ENCODE data around the gene DAO.
"Not testable (repeated sequence)": the region's sequence is repeated elsewhere in the genome, so short reads cannot be mapped to it uniquely, and the experiment has no call there.

The DAO gene

DNA sequence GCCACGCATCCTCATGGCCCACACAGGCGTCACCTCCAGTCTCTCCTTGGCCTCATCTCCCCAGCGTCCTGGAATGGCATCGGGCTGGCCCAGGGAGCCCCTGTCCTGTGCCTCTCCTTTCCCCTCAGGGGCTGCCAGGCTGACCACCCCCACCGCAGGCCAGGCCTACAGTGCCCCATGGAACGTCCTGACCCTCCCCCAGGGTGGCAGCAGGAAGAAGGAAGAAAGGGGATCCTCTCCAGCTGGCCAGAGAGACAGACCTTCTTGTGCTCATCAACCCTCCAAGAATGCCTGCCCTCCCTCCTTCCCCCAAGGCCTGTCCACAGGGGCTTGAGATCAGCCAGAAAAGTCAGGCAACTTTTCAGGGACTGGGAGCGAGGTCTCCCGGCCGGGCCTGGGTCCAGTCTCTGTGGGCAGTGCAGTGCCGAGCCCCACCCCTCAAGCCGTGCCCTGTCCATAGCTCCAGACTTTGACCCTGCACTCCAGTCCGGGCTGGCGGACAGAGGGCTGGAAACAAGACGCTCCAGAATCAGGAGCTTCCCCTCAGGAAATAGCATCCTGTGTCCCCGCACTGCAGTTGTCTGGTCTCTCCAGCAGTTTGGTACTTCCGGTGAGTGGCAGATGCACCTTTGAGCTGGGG lies at the start of gene DAO:
DAO (plus strand) TSS at position 478 of the 640 bp plus-strand sequence. CDS start 4,915 bp downstream, outside the sequence.
- DNase-seq (ENCODE audit: low spot score) = no peak

DNA sequence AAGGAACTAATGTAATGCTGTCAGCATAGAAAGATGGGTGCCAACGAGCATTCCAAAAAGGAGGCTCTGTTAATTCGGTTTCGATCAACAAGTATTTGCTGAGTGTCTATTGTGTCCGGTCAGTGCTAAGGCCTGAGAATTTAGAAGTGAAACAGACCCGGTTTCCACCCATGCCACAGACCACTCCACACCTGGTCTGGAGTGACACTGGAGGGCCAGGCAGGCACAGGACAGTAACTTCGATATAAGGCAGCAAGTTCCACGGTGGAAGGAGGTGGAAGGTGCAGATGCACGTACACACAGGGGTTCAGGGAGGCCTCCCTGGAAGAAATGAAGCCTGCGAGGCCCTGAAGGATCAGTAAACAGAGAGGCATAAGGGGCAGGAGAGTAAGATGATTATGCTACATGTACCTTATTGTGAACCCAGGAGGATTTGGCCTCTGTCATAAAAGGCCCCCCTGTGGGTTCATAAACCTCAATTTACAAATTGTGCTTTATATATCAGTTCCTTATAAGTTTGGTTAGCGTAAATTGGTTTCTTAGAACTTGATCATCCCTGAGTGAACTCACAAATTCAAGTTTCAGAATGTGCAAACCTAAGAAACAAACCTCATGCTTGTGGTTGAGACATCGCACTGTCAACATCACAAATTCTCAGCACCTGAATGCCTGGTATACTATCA lies 48.4 kb upstream of the DAO start:
- DNase-seq (ENCODE audit: low spot score) = no peak

DNA sequence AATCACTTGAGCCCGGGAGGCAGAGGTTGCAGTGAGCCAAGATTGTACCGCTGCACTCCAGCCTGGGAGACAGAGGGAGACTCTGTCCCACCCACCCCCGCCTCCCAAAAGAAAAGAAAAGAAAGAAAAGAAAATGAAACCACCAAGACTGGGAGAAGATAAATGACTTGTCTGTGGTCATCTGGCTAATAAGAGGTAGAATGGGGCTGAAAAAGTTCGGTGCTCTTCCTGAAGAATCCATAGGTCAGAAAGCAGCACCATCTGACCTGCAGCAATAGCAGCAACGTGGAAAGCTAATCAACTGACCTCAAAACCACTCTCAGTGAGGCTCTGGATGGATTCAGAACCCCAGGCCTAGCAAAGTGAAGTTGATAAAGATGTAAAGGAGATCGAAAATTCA lies 47.7 kb upstream of the DAO start:
- DNase-seq (ENCODE audit: low spot score) = no peak

DNA sequence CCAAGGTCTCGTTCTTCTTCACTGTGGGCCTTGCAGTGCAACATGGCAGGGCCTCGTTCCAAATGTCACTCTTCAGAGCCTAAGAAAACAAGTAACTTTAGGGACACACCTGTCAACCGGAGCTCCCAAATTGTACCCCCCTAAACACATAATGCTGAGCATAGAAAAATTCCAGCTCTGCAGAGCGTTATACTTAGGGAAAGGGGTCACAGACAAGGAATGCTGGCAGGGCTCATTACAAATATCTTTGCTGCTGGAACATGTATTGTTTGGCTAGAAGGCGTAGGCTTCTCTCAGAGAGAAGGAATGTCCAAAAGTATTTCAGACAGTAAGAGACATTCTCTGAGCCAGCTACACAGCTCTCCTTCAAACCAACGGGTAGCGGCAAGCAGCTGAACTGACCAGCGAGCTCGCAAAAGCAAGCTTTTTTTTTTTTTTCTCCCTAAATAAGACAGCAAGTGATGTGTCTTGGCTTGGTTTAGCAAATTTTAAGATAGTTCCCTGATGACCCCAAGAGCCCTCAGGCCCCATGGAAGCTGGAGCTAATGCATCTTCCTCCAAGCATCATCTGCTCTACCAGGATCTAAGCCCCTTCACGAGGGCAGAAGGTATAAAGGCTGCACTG lies 47.0 kb upstream of the DAO start:
- no peak for DNase-seq (ENCODE audit: low spot score)

DNA sequence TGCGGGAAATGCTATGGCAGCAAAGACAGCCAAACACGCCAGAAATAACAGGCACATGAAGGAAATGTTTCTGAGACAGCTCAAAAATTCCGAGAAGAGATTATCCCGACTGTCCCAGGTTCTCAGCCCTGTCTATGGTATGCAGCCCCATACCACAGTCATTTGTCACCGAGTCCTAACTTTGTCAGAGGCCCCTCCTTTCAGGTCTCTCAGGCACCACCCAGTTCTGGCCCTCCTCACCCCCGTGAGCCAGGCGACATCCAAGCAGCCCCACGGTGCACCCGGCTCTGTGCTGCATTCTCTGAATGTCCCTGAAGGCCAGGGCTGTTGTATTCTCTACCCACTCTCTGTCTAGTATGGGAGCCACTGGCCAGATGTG lies 46.5 kb upstream of the DAO start:
- peak; percentile 90 for DNase-seq (ENCODE audit: low spot score)

DNA sequence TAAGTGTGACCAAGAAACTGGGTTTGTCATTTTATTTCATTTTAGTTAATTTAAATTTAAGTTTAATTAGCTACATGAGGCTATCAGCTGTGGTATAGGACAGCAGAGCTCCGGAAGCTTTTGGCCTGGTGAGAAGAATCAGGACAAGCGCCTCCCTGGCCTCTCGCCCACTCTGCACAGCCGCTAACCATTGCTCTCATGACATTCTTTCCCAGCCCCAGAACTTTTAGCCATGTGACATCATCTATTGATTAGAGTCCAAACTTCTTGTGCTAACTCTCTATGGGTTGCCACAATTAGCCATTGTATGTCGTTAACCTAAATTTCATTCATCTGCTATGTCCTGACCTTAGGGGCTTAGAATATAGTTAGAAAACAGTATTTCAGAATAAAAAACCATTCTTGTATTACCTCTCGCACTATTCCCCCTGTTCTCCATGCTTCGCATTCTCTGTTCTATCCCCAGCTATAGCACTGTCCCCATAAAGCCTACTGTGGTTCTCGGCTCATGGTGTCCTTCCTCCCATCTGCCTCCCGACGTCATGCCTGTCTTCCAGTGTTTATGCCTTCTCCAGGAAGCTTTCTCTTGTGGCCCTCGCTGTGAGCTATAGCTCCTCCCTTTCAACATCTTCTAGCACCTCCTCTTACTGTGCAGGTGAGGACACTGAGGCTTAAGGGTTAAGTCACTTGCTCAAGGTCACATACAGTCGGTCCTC lies 46.0 kb upstream of the DAO start:
- no peak for DNase-seq (ENCODE audit: low spot score)

DNA sequence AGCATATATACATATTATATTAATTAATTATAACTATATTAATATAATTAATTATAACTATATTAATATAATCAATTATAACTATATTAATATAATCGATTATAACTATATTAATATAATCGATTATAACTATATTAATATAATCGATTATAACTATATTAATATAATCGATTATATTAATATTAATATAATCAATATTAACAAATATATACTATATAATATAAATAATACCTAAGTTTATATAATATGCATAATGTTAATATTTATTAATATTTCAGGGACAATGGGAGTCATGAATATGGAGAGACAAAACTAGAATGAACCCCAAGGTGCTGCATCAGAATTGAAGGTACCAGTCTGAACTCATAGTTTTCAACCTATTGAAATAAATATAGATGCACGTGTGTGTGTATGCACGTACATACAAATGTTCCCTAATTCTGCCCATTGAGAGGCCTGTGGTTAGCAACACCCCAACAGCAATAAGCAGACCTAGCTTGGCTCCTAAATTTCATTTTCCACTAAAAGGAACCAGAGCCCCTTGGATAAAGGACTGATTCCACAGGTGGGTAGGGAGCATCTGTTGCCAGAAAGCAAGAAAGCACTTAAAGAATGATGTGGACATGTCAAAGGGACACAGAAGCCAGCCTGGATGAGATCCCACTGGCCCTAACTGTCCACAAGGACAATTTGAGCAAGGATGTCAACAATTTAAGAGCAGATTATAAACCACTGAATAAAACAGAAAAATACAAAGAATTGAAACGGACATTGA lies 43.8 kb upstream of the DAO start:
- no peak for DNase-seq (ENCODE audit: low spot score)

DNA sequence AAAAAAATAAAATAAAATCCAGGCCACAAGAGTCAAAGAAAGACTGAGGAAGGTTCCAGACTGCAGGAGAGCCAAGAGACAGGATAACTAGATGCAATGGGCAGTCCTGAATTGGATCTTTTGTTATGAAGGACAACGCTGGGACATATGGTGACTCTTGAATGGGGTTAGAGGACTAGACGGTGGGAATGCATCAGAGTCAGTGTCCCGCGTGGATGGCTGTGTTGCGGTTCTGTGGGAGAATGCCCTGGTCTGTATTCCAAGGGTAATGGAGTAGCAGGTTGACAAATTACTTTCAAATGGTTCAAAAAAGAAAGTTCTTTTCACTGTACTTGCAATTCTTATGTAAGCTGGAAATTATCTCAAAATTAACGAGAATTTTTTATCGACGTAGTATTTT lies 42.7 kb upstream of the DAO start:
- DNase-seq (ENCODE audit: low spot score) = no peak

DNA sequence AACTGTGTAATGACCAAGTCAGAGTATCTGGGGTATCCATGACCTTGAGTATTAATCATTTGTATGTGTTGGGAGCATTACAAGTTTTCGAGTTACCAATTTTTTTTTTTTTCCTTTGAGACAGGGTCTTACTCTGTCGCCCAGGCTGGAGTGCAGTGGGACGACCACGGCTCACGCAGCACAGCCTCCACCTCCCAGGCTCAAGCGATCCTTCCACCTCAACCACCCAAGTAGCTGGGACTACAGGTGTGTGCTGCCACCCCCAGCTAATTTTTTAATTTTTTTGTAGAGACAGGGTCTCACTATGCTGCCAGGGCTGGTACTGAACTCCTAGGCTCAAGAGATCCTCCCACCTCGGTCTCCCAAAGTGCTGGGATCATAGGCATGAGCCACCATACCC lies 42.2 kb upstream of the DAO start:
- no peak for DNase-seq (ENCODE audit: low spot score)

DNA sequence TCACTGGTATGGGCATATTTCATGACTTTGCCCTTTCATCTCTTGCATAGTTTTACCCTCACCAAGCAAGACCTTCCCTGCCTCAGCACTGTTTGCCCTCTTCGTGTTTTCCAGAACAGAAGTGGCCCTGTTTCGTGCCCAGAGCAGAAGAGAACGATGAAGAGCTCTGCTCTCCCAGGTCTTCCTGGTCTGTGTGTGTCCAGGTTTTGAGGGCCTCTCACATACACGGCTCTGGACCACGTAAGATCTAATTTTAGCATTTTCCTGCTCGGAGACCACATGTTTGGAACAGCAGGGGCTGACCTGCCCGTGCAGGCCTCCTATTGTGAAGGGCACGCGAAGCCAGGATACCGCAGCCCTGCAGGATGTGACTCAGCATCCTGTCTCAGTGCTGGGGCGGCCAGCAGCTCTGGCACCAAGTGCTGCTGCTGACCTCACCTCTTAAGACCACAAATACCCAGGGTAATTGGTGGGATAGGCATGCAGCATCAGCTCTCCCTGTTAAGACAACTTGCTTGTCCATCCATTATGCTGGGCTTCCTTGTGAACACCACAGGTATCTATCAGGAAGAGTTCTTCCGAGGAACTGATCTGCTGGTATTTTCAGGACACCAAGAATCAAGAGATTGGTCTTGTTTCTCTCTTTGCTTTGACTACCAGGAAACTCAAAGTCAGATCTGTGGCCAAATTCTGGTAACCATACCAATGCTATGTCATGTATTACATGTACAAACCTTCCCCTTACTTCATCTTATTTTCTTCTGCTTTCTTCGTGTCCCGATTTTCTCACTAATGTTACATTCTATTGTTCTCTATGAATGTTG lies 41.5 kb upstream of the DAO start:
- DNase-seq (ENCODE audit: low spot score) = peak; percentile 100

DNA sequence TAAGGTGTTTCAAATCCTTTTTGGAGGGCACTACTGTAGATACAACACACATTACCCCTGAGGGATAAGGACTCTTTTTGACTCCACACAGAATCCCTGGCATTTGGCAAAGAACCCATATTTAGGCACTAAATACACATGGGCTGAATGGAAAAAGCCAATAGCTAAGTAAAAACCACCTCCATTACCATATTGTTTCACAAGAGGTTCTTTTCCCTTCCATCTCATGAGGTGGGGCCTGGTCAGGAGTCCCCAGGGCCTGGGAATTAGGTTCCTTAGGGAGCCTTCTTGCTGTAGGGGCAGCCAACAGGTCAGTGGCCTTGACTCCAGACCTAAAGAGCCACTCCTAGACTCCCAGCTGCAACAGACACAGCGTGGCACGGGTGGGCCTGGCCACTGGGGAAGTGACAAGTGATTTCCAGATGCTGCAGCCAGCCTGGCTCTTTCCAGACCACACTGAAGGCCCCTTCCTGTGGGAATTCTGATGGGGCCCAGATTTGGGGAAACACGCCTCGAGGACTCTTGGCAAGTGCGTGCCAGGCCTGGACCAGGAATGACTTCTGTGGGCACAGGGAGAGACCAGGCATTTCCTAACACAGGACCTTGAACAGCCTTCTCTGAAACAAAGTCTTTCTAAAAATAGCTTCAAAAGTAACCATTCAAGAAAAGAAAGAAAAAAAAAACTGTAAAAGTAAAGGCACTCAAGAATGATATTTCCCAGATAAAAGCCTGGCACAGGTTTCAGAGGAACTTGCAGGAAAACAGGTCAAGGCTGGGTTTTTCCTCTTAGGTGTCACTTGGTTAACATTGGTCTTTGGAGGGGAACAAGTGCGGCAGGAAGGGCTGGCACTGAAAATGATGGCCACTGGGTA lies 40.6 kb upstream of the DAO start:
- peak; percentile 78 for DNase-seq (ENCODE audit: low spot score)

DNA sequence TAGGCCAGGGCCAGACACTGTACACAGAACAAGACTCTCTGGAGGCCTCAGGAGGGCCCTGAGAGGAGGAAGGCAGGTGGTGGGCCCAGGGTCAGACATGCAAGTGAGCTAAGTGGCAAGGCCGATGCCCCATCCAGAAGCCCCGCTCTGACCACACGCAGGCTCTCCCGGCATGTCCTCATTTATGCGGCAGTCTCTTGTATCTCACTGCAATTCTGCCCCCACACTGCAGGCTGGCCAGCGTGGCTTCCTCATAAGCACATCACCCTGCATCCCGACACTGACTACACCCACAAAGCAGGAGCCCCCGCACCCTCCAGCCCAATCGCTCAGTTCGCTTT lies 40.0 kb upstream of the DAO start:
- no peak for DNase-seq (ENCODE audit: low spot score)

DNA sequence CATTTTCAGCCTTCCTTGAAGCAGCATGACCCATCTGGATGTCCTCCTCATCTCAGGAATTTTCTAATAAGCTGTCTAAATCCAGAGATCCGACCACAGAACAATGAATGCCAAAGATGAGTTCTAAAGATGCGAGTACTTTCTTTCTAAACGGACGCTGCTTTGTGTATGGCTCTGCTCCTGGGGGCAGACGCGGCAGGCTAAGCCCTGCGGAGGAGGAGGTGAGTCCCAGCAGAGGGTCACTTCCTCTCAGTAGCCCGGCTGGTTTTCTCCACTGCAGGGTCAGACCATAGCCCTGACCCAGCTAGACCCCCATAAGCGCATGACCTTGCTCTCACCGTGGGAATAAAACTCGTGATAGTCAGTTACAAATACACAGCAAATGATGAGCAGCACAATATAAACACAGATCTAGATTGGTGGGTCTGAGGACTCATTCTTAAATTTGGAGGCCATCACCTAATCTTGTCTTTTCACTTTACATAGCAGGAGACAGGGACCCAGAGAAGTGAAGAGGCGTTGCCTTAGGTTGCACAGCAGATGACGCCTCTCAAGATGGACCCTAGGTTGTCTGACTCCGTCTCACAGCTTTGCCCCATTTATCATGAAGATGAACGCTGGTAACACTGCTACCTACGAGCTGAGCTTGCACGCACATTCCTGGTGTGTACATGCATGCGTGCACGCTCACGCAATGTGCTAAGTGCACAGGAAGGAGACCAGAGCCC lies 39.1 kb upstream of the DAO start:
- DNase-seq (ENCODE audit: low spot score) = no peak

DNA sequence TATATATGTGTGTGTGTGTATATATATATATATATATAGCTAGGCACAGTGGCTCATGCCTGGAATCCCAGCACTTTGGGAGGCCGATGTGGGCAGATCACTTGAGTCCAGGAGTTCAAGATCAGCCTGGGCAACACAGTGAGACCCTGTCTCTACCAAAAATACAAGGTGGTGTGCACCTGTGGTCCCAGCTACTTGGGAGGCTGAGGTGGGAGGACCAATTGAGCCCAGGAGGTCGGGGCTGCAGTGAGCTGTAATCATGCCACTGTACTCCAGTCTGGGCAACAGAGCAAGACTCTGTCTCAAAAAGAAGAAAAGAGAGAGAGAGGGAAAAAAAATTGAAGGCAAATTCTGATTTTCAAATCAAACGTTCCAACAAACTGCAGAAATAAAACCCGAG lies 38.1 kb upstream of the DAO start:
- not testable (repeated sequence) for DNase-seq (ENCODE audit: low spot score)

DNA sequence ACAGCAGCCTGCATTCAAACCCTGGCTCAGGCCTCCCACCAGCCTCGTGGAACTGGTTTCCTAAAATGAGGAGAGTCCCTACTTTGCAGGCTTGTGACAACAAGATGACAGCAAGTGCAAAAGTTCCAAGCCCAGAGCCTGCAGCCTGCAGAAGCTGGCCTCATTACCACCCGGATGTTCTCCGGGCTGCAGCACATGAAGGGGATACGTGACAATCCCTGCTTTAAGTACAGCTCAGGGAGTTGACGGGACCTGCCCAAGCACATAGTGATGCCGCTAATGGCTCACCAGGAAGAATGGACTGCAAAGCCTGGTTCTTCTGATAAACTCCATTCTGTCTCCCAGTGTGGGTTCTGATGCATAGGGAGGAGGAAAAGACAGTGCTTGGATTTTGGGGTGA lies 37.5 kb upstream of the DAO start:
- DNase-seq (ENCODE audit: low spot score) = no peak

DNA sequence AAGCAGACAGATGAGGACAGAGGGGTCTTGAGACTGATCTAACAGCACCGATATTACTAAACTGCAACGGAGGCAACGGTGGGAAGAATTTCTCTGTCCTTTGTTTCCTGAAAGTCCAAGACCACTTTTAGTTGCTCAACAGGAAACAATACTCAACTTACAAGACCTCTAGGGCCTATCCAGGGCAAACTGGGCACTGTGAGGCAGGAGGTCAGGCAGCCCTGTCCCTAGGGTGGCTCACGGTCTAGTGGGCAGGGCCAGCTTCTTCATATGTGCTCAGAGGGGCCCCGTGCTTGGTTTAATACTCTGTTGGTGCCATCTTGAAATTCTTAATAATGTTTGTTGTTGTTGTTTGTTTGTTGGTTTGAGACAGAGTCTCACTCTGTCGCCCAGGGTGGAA lies 36.7 kb upstream of the DAO start:
- DNase-seq (ENCODE audit: low spot score) = no peak

DNA sequence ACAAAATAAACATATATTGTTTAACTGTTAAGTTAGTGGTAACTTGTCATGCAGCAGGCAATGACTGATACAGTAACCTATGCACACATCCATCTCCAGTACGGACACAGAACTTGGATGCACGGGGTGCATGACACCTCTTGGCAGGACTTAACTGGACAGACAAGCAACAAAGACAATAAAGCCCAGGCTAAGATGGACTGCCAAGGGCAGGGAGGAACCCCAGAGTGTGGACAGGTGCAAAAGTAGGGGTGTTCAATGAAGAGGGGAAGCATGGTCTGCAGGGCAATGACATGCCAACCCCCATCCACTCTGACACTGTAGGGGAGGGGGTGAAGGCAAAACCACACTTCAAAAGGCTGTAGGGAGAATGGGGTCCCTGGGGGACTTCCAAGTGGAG lies 34.2 kb upstream of the DAO start:
- DNase-seq (ENCODE audit: low spot score) = no peak

DNA sequence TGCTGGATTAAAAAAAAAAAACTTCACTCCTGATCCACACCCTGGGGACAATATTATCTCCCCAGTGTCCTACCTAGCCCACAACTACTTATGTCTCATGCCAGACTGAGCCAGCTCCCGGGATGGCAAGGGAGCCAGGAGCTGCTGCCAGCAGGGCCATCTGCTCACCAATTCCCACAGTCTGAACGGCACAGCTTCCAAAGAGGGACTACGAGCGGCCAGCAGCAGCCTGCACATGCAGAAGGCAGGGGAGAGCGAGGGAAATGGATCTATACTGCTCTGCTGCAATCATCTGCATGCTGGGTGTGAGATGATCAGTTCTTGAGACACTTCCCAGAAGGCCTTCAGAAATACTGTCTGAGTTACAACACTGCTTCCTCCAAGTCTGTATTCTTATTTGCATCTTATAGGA lies 33.6 kb upstream of the DAO start:
- DNase-seq (ENCODE audit: low spot score) = no peak

DNA sequence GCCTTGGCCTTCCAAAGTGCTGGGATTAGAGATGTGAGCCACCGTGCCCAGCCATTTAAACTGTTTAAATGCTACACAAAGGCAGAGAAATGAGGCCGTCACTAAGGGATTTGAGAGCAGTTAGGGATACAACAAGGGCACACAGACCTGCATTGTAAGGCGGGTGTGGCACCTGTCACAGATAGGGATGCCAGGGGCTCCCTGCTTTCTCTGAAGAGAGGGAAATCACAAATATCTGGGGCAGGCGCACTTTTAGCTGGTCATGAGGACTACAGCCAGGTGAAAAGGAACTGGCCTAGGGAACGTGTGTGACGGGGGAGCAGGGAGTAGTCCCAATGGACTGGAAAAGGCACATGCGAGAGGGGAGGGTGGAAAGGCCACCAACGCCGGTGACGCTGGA lies 32.2 kb upstream of the DAO start:
- DNase-seq (ENCODE audit: low spot score) = no peak

DNA sequence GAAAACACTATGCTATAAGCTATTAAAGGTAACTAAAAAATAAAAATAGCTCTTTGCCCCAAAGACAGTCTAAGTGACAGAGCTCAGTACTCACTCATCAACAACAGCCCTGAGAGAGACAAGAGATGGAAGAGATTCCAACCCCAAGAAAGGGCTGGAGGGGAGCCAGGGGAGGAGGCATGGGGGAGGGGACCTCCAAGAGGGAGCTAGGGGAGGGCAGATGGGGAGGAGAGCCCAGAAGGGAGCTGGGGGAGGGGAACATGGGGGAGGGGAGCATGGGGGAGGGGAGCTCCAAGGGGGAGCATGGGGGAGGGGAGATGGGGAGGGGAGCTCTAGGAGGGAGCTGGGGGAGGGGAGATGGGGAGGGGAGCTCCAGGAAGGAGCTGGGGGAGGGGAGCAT lies 30.2 kb upstream of the DAO start:
- DNase-seq (ENCODE audit: low spot score) = no peak

All from kidney capillary endothelial cell (primary cell).